NB4 (cell line): Measurements from ENCODE around the gene RAB3IL1.
"Not testable (repeated sequence)": the region's sequence is repeated elsewhere in the genome, so short reads cannot be mapped to it uniquely, and the experiment has no call there.

Experiments
- DNase-seq: peaks from one replicate; pipeline ENCODE4 v3.0.0; 2010; ENCODE audit warnings: low read depth
- H3K4me3 ChIP-seq: one replicate; pipeline ENCODE4 v1.5.1; 2011; ENCODE audit warnings: mild to moderate bottlenecking, low read depth, low read length, moderate library complexity
- CTCF ChIP-seq: IDR thresholded peaks from one replicate; pipeline ENCODE4 v1.5.1; 2012; ENCODE audit warnings: low read depth, low read length
- MYC ChIP-seq: IDR thresholded peaks from 2 replicates; pipeline ENCODE4 v1.6.1; 2011; ENCODE audit warnings: low read depth, low read length
- POLR2A ChIP-seq: IDR thresholded peaks from 2 replicates; pipeline ENCODE4 v1.6.1; 2011; ENCODE audit warnings: mild to moderate bottlenecking; ENCODE audit not compliant: insufficient read length; ENCODE audit errors: extremely low read depth
- TF ChIP-seq, protein P1 (sequence below): IDR thresholded peaks from 2 replicates; pipeline ENCODE4 v1.6.1; 2011; ENCODE audit warnings: low read depth, low read length

The RAB3IL1 gene

GRCh38 chr11:61883327-61883726 lies 34.0 kb downstream of the RAB3IL1 start:
- H3K4me3 ChIP-seq = no peak overlapping the region
- TF ChIP-seq POLR2A = no peak
- no peak for TF ChIP-seq MYC
- TF ChIP-seq, protein P1, sequence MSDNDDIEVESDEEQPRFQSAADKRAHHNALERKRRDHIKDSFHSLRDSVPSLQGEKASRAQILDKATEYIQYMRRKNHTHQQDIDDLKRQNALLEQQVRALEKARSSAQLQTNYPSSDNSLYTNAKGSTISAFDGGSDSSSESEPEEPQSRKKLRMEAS = no peak
- no peak for TF ChIP-seq CTCF
- no peak for DNase-seq

DNA sequence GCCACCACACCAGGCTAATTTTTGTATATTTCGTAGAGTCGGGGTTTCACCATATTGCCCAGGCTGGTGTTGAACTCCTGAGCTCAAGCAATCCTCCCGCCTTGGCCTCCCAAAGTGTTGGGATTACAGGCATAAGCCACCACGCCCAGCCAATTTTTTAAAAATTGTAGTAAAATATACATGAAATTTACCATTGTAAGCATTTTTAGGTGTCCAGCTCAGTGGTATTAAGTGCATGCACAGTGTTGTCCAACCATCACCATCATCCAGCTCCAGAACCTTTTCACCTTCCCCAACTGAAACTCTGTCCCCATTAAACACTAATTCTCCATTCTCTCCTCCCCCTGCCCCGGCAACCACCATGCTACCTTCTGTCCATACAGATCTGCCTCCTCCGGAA lies 34.5 kb downstream of the RAB3IL1 start:
- no peak for DNase-seq
- no peak overlapping the region for H3K4me3 ChIP-seq
- TF ChIP-seq, protein P1 = no peak
- no peak for TF ChIP-seq MYC
- TF ChIP-seq POLR2A = no peak
- TF ChIP-seq CTCF = no peak

DNA sequence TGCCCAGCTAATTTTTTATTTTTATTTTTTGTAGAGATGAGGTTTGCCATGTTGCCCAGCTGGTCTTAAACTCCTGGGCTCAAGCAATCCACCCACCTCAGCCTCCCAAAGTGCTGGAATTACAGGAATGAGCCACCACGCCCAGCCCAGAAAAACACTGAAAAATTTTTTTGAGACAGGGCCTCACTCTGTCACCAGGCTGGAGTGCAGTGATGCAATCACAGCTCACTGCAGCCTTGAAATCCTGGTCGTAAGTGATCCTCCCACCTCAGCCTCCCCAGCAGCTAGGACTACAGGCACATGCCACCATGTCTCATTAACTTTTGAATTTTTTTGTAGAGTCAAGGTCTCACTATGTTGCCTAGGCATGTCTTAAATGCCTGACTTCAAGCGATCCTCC lies 35.1 kb downstream of the RAB3IL1 start:
- not testable (repeated sequence) for H3K4me3 ChIP-seq, DNase-seq

GRCh38 chr11:61881397-61881796 lies 36.0 kb downstream of the RAB3IL1 start:
- TF ChIP-seq CTCF (no peak), POLR2A (no peak), MYC (no peak)
- TF ChIP-seq, protein P1 = no peak
- DNase-seq = no peak
- H3K4me3 ChIP-seq = no peak overlapping the region

DNA sequence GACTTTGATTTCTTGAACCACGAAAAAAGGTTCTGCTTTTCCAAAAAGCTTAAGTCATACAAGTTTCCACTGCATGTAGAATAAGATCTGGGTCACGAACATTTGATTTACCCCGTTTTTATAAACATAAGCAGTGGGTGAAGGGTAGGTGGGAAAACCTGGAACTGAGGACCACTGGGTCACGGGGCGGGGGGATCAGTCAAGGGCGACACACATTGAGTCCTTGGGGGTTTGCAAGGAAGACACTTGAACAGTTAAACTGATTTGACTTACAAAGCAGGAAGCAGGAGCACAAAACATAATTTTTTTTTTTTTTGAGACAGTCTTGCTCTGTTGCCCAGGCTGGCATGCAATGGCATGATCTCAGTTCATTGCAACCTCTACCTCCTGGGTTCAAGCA lies 36.9 kb downstream of the RAB3IL1 start:
- H3K4me3 ChIP-seq = no peak overlapping the region

DNA sequence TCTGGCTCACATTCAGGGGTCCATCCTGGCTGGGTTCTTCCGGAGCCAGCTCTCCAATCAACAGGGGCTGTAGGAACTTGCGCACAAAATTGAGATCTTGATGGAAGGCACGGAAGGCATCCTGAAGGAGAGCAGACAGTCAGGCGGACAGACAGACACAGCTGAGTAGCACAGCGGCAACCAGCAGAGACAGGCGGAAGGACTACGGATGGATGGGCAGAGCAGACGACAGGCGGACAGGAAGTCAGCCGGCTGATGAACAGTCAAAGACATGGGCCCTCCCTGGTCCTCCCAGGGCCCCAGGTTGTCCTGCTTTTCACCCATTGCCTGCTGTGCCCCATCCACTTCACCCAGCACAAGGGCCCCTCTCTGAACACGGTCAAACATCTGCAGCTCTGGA lies 37.3 kb downstream of the RAB3IL1 start:
- no peak for TF ChIP-seq MYC
- no peak for TF ChIP-seq POLR2A
- TF ChIP-seq, protein P1 = no peak
- no peak for TF ChIP-seq CTCF
- no peak for DNase-seq
- no peak overlapping the region for H3K4me3 ChIP-seq

More for the DNA sequence above, 36.9 kb downstream of the RAB3IL1 start:
- TF ChIP-seq POLR2A (no peak), MYC (no peak), CTCF (no peak)
- TF ChIP-seq, protein P1 = no peak
- DNase-seq = no peak
